BLaER1 treated with 17β-estradiol and CSF1 and Interleukin-3, amounts not matched to agents 10 nM and 100 nM (cell line): ENCODE data around the gene CPNE8.
"Not testable (repeated sequence)": the region's sequence is repeated elsewhere in the genome, so short reads cannot be mapped to it uniquely, and the experiment has no call there.

Experiments used
- H3K27ac ChIP-seq, 11 experiments: shearing (Covaris generic); formaldehyde crosslinking; 2 replicates each; pipeline ENCODE4 v1.8.1; 2022
- H3K27me3 ChIP-seq, 11 experiments: shearing (Covaris generic); formaldehyde crosslinking; 2 replicates each; pipeline ENCODE4 v1.8.1; 2022
- H3K36me3 ChIP-seq, 11 experiments: shearing (Covaris generic); formaldehyde crosslinking; 2 replicates each; pipeline ENCODE4 v1.8.1; 2022
- H3K4me1 ChIP-seq, 10 experiments: shearing (Covaris generic); formaldehyde crosslinking; 2 replicates each; pipeline ENCODE4 v1.8.1; 2022
- H3K4me2 ChIP-seq, 11 experiments: shearing (Covaris generic); formaldehyde crosslinking; 2 replicates each; pipeline ENCODE4 v1.8.1; 2022
- H3K4me3 ChIP-seq, 10 experiments: shearing (Covaris generic); formaldehyde crosslinking; 2 replicates each; pipeline ENCODE4 v1.8.1; 2022
- H3K9ac ChIP-seq, 11 experiments: shearing (Covaris generic); formaldehyde crosslinking; 2 replicates each; pipeline ENCODE4 v1.8.1; 2022
- H3K9me3 ChIP-seq, 11 experiments: shearing (Covaris generic); formaldehyde crosslinking; replicated peaks in 1 of 11; 2 replicates each; pipeline ENCODE4 v1.8.1; 2022
- H4K20me1 ChIP-seq, 11 experiments: shearing (Covaris generic); formaldehyde crosslinking; 2 replicates each; pipeline ENCODE4 v1.8.1; 2022
- Cebpa-rat ChIP-seq, 11 experiments: shearing (Covaris generic); IDR thresholded peaks; 2 replicates each; pipeline ENCODE4 v1.8.1; 2022

Gene CPNE8

DNA sequence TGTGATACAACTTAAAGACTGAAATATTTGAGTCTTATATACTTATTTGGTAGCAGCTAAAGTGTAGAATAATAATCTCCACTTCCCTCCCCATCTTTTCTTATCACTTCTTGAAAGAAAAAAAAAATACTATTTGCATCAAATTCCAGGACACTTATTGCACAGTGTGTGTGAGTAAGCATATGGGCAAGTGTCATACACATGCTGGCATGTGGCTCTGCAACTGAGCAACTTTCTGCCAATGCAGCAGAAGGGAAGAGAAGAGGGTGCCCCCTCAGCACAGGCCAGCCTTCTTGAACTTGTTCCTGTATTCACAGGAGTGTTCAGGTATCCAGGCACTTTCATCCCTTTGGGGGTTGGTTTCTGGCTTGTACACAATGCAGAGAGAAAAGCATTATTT is 145.8 kb downstream of the CPNE8 start:
- no peaks in the 10 kb centered on the region for H3K27me3 ChIP-seq
- H3K4me2 ChIP-seq: no peak overlapping the region
- no peaks in the 10 kb centered on the region for H3K9me3 ChIP-seq
- no peak for TF ChIP-seq Cebpa-rat (IDR thresholded peaks at IDR 0.05)
- no peak overlapping the region for H3K27ac ChIP-seq
- no peaks in the 10 kb centered on the region for H4K20me1 ChIP-seq
- no peak overlapping the region for H3K9ac ChIP-seq
- H3K4me1 ChIP-seq: no peaks in the 10 kb centered on the region
- no peak overlapping the region for H3K4me3 ChIP-seq
- peaks cover 0 to 30% (median 0%) of the 10 kb centered on the region in 11 experiments; a peak in 4 of 22 replicates for H3K36me3 ChIP-seq

DNA sequence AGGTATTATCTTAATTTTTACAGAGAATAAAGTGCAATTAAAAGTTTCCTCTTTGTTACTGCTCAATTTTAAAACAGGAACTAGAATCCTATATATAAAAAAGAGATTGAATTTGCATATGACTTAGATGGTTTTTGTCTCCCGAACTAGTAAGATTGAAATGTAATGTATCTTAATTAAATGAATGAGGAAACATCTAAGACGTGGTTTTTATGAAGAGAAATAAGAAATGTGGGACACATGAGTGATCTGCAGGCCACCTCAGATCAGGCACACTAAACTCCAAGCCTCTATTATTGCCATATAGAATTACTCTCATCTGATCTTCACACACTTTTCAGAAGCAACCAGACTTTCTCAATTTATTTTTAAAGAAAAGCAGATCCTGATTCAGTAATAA is 158.6 kb downstream of the CPNE8 start:
- Histone ChIP-seq H3K27me3 (no peaks in the 10 kb centered on the region), H3K36me3 (peaks cover 0 to 20% (median 0%) of the 10 kb centered on the region in 11 experiments; a peak in 5 of 22 replicates), H3K9me3 (peaks cover 0 to 12% (median 8%) of the 10 kb centered on the region in 11 experiments; a peak in 6 of 22 replicates), H3K9ac (no peak overlapping the region), H3K4me2 (no peak overlapping the region), H4K20me1 (no peaks in the 10 kb centered on the region), H3K27ac (no peak overlapping the region), H3K4me3 (no peak overlapping the region), H3K4me1 (no peaks in the 10 kb centered on the region; a peak in 1 of 20 replicates)
- no peak for TF ChIP-seq Cebpa-rat (IDR thresholded peaks at IDR 0.05)

DNA sequence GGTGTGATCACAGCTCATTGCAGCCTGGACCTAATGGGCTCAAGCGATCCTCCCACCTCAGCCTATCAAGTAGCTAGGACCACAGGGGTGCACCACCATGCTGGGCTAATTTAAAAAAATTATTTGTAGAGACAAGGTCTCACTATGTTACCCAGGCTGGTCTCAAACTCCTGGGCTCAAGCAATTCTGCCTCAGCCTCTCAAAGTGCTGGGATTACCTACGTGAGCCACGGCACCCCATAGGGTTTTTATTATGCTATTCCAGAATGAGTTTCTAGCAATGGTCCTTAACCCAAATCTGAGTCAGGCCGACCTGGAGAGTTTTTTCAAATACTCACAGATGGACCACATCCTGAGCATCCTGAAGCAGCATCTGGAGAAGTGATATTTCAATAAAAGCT is 159.8 kb downstream of the CPNE8 start:
- no peaks in the 10 kb centered on the region; a peak in 1 of 20 replicates for H3K4me1 ChIP-seq
- H3K27ac ChIP-seq: no peak overlapping the region
- H3K4me2 ChIP-seq: no peak overlapping the region
- H3K9ac ChIP-seq: no peak overlapping the region
- H3K27me3 ChIP-seq: no peaks in the 10 kb centered on the region
- peaks cover 0 to 16% (median 0%) of the 10 kb centered on the region in 11 experiments; a peak in 5 of 22 replicates for H3K36me3 ChIP-seq
- H3K9me3 ChIP-seq: peaks cover 0 to 12% (median 8%) of the 10 kb centered on the region in 11 experiments; a peak in 6 of 22 replicates
- H4K20me1 ChIP-seq: no peaks in the 10 kb centered on the region
- TF ChIP-seq Cebpa-rat (IDR thresholded peaks at IDR 0.05): no peak
- H3K4me3 ChIP-seq: no peak overlapping the region

DNA sequence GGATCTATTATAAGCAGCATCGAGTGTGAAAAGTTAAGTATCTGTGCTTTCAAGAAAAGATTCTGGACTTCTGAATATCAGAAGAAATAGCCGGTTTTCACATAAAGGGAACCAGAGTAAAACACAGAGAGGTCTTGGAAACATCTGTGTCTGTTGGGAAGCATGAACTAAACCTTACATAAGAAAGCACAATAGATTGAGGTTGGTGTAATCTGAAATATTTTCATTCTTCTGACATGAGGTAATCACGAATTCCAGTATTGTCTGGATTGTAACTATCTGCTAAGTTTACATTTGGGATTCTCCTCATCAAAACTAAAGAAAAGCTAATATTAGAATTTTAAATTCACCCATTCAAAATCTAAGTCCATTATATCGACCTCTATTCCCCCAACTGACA is 161.3 kb downstream of the CPNE8 start:
- H3K4me3 ChIP-seq: no peak overlapping the region
- peaks cover 0 to under 1% (median 0%) of the 10 kb centered on the region in 11 experiments; a peak in 2 of 22 replicates for H3K9me3 ChIP-seq
- H3K4me1 ChIP-seq: no peaks in the 10 kb centered on the region; a peak in 1 of 20 replicates
- H3K36me3 ChIP-seq: peaks cover 0 to 2% (median 0%) of the 10 kb centered on the region in 11 experiments; a peak in 2 of 22 replicates
- H3K9ac ChIP-seq: no peak overlapping the region
- H4K20me1 ChIP-seq: no peaks in the 10 kb centered on the region
- TF ChIP-seq Cebpa-rat (IDR thresholded peaks at IDR 0.05): no peak
- no peak overlapping the region for H3K27ac ChIP-seq
- H3K27me3 ChIP-seq: no peaks in the 10 kb centered on the region
- no peak overlapping the region for H3K4me2 ChIP-seq

DNA sequence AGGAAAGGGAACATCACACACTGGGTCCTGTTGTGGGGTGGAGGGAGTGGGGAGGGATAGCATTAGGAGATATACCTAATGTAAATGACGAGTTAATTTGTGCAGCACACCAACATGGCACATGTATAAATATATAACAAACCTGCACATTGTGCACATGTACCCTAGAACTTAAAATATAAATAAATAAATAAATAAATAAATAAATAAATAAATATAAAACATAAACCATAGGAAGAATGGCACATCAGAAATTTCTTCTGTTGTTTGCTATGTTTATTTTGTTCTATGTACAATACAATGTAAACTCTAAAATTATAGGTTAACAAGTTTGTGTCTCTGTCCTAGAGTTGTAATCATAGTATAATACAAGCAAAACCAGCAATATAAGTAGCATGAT is 162.9 kb downstream of the CPNE8 start:
- not testable (repeated sequence) for H3K27me3 ChIP-seq, H3K36me3 ChIP-seq, H3K4me2 ChIP-seq, H3K4me1 ChIP-seq, H3K27ac ChIP-seq, H3K9ac ChIP-seq, H3K9me3 ChIP-seq, H3K4me3 ChIP-seq, H4K20me1 ChIP-seq

DNA sequence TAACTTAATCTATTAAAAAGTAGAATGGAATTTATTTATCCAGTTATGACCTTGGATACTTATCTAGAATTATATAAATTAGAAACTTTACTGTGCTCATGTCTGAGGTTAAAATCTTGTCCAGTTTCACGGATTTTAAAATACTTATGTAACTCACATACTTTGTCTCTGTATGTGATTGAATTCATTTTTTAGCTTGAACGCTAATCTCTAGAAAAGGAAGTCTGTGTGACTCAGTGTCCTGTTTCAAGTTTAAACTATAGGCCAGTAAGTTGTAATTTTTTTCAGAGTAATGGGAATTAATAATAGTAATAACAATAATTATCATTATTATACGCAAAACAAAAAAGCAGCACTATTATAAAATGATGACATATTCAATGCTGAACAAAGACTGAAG is 168.6 kb downstream of the CPNE8 start:
- no peak for TF ChIP-seq Cebpa-rat (IDR thresholded peaks at IDR 0.05)
- no peaks in the 10 kb centered on the region for H3K4me1 ChIP-seq
- no peak overlapping the region for H3K27ac ChIP-seq
- no peak overlapping the region for H3K4me3 ChIP-seq
- H4K20me1 ChIP-seq: no peaks in the 10 kb centered on the region
- no peaks in the 10 kb centered on the region for H3K9me3 ChIP-seq
- no peaks in the 10 kb centered on the region for H3K36me3 ChIP-seq
- H3K27me3 ChIP-seq: no peaks in the 10 kb centered on the region
- no peak overlapping the region for H3K9ac ChIP-seq
- no peak overlapping the region for H3K4me2 ChIP-seq

DNA sequence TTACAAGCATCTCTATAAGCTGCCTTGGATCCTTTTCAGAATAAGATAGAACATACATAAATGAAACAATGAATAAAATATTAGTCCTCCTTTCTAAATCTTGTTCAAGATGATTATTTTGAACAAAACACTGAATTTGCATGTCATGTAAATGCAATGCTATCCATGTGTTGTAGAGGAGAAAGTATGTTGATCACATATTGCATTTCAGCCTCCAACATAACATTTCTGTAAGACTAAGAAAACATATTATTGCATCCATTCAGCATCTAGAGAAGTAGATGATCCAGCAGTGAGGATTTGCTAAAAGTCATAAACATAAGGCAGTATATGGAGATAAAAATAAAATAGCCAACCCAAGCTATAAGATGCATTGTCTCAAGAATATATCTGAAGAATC is 172.6 kb downstream of the CPNE8 start:
- H4K20me1 ChIP-seq: no peaks in the 10 kb centered on the region
- H3K9me3 ChIP-seq: no peaks in the 10 kb centered on the region
- no peak for TF ChIP-seq Cebpa-rat (IDR thresholded peaks at IDR 0.05)
- peaks cover 0 to 7% (median 2%) of the 10 kb centered on the region in 10 experiments; a peak in 5 of 20 replicates for H3K4me1 ChIP-seq
- no peak overlapping the region for H3K9ac ChIP-seq
- no peaks in the 10 kb centered on the region for H3K36me3 ChIP-seq
- no peaks in the 10 kb centered on the region for H3K27me3 ChIP-seq
- H3K4me2 ChIP-seq: no peak overlapping the region
- no peak overlapping the region for H3K27ac ChIP-seq
- no peak overlapping the region for H3K4me3 ChIP-seq

DNA sequence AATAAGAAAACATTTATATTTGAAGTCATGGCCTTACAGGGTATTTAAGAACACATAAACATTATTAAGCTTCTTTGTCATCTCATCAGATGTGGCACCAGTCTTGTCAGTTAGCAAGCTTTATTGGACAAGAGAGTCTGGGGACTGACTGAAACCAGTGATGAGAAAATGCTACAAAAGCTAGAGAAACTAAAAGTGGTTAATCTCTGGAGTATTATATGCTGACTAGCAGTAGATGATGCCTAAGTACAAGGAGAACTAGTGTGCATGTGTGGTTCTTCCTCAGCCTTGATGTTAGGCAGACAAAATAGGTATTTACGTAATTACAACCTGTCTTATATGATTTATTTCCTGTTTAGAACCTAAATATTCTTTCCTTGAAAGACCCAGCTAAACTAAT is 176.5 kb downstream of the CPNE8 start:
- no peak overlapping the region for H3K4me3 ChIP-seq
- no peak overlapping the region for H3K4me2 ChIP-seq
- H3K4me1 ChIP-seq: peaks cover 0 to 16% (median 5%) of the 10 kb centered on the region in 10 experiments; a peak in 10 of 20 replicates
- H3K9ac ChIP-seq: no peak overlapping the region
- H3K27ac ChIP-seq: no peak overlapping the region
- no peak for TF ChIP-seq Cebpa-rat (IDR thresholded peaks at IDR 0.05)
- H3K36me3 ChIP-seq: peaks cover 0 to 4% (median 0%) of the 10 kb centered on the region in 11 experiments; a peak in 1 of 22 replicates
- H4K20me1 ChIP-seq: no peaks in the 10 kb centered on the region
- no peaks in the 10 kb centered on the region for H3K9me3 ChIP-seq
- no peaks in the 10 kb centered on the region for H3K27me3 ChIP-seq

DNA sequence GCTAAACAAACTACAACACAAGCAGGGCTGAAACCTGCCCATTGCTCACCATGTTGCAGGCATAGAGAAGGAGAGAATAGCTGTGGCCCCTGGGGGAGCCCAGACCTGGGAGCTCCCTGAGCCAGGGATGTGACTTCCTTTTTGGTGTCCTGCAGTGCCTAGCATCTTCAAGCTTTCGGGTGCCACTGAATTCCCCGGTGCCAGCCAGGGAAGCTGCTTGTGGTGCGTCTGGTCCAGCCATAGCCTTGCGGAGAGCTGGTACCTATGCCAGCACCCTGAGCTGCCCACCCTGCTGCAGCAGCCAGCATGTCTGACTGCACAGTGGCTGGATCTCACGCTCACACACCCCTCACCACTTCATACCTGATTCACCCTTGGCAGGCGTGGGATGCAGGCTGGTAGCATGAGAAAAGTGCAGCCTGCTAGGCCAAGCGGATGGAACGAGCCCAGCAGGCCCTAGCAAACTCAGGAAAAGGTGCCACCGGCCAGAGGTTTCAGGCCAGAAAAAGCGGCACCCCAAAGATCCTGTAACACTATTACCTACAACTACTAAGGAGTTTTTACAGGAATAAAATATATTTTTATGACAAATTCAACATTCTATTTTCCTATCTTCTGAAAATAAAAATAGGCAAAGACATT is 183.7 kb downstream of the CPNE8 start:
- peaks cover 0 to 12% (median 0%) of the 10 kb centered on the region in 11 experiments; a peak in 5 of 22 replicates for H3K9me3 ChIP-seq
- H3K4me2 ChIP-seq: no peak overlapping the region
- peaks cover 0 to 39% (median 0%) of the 10 kb centered on the region in 11 experiments; a peak in 8 of 22 replicates for H3K36me3 ChIP-seq
- peaks cover 0 to 11% (median 1%) of the 10 kb centered on the region in 10 experiments; a peak in 8 of 20 replicates for H3K4me1 ChIP-seq
- H3K9ac ChIP-seq: no peak overlapping the region
- no peak overlapping the region for H3K4me3 ChIP-seq
- no peaks in the 10 kb centered on the region for H3K27me3 ChIP-seq
- H3K27ac ChIP-seq: no peak overlapping the region
- no peak for TF ChIP-seq Cebpa-rat (IDR thresholded peaks at IDR 0.05)
- peaks cover 0 to 4% (median 0%) of the 10 kb centered on the region in 11 experiments; a peak in 1 of 22 replicates for H4K20me1 ChIP-seq

DNA sequence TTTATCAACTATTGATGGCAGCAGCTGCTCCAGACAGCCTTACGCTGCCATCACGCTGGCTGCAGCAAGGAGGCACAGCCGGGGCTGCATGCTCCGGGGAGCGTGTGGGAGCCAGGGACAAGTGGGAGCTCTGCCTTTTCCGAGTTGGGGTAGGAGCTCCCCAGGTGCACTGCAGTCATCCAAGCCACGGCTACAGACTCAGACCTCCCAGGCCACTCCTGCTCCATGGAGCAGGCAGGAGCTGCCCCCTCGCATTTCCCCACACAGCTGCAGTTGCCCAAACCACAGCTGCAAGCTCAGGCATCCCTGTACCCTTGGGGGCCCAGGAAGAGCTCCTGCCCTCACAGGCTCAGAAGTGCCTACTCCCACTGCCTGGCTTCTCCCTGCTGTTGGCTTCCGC is 184.7 kb downstream of the CPNE8 start:
- Histone ChIP-seq H3K9ac (no peak overlapping the region), H3K4me2 (no peak overlapping the region), H3K27me3 (no peaks in the 10 kb centered on the region), H4K20me1 (peaks cover 0 to 4% (median 0%) of the 10 kb centered on the region in 11 experiments; a peak in 1 of 22 replicates), H3K4me1 (peaks cover 0 to 11% (median 1%) of the 10 kb centered on the region in 10 experiments; a peak in 8 of 20 replicates), H3K36me3 (peaks cover 0 to 39% (median 0%) of the 10 kb centered on the region in 11 experiments; a peak in 8 of 22 replicates), H3K27ac (no peak overlapping the region), H3K9me3 (peaks cover 0 to 17% (median 4%) of the 10 kb centered on the region in 11 experiments; a peak in 8 of 22 replicates), H3K4me3 (no peak overlapping the region)
- no peak for TF ChIP-seq Cebpa-rat (IDR thresholded peaks at IDR 0.05)
